GM21619 (cell line): ENCODE measurements around the gene SLC1A1.
"Not testable (repeated sequence)": the region's sequence is repeated elsewhere in the genome, so short reads cannot be mapped to it uniquely, and the experiment has no call there.

Experiments
- ATAC-seq: cut with Tn5 transposase; IDR thresholded peaks from one replicate; pipeline ENCODE4 v1.9.1; 2021; ENCODE audit not compliant: unreplicated experiment

Gene SLC1A1

DNA sequence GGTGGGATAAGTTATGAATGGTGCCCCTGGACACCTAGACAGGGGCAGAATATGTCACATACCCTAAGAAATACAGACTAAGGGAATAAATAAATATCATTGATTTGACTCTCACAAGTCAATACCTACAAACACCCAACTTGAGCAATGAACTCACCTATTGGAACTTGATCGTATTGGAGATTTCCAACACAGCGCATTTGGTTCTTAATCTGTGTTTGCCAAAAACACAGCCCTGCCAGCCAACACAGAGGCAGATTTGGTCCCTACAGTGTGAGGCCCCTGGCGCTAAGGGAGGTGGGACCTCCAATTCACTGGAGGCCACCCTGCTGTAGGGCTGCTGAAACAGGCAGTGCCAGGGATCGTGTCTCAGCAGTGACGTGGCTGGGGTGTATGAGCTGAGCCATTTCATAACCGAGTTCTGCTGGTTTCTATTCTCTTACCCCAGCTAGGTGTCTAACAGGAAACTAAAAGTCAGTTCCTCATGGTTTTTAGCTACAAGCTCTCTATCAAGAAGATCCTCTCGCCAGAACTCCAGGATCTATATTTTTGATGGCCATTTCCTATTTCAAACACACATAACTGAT, 84.5 kb downstream of the SLC1A1 start:
- peak; percentile 91 for ATAC-seq

- ATAC-seq: no peak
These were observed 85.7 kb downstream of the SLC1A1 start for GRCh38 chr9:4575997-4576396.

DNA sequence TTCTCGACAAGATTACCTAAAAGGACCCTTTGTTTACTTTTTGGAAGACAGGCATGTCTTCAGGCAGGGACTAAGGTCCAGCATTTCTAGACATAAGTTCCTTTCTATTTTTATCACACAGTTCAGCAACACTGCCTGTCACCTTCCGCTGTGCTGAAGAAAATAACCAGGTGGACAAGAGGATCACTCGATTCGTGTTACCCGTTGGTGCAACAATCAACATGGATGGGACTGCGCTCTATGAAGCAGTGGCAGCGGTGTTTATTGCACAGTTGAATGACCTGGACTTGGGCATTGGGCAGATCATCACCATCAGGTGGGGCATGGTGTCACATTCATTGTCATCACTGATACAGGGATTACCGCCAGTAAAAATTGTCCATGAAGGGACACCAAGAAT, 86.2 kb downstream of the SLC1A1 start:
- no peak for ATAC-seq

GRCh38 chr9:4579001-4579400, 88.7 kb downstream of the SLC1A1 start:
- no peak for ATAC-seq

DNA sequence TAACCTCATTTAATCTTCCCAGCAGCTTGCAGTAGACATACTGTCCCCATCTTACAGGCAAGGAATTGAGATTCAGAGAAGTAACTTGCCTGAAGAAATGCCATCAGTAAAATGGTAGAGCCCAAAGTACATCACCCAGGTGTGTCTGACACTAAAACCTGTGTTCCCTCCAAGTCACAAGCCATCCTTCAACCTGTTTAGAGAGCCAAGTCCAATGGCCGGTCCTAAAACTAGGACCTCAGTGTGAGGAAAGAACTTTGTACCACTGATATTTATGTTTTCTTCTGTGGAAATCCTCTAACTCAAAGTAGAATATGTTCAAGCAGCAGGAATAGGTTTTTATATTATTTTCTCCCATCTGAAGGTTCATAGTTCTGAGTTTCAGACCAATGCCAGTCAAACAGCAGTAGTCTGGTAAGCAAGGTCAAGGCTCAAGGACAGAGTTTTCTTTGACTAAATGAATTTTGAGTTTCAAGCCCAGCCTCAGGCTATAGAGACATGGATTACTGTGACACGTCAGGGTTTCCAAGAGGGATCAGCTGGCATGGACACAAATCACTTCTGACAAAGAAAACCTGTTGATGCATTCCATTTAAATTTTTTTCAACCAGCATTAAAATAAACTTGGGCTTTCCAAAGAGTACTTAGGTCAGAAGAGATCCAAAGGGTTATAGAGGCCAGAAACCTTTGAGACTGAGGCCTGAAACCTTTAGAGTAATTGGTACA, 90.9 kb downstream of the SLC1A1 start:
- ATAC-seq: no peak

- no peak for ATAC-seq
These were observed 91.7 kb downstream of the SLC1A1 start for GRCh38 chr9:4581861-4582565.

DNA sequence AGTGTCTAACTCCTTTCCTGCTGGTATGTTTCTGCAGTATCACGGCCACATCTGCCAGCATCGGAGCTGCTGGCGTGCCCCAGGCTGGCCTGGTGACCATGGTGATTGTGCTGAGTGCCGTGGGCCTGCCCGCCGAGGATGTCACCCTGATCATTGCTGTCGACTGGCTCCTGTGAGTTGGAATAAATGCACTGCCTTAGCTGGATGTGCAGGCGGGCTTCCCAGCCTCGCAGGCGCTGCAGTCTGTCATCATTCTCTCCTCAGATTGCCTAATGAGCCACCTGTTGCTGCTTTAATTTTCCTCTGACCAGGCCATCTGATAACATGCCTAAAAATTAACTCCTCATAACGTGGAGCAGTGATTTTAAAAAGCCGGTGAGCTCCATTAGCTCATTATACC, 92.7 kb downstream of the SLC1A1 start:
- ATAC-seq: no peak

- ATAC-seq: no peak
These were observed 94.4 kb downstream of the SLC1A1 start for GRCh38 chr9:4584636-4585035.

GRCh38 chr9:4585135-4585534, 94.9 kb downstream of the SLC1A1 start:
- ATAC-seq: no peak

DNA sequence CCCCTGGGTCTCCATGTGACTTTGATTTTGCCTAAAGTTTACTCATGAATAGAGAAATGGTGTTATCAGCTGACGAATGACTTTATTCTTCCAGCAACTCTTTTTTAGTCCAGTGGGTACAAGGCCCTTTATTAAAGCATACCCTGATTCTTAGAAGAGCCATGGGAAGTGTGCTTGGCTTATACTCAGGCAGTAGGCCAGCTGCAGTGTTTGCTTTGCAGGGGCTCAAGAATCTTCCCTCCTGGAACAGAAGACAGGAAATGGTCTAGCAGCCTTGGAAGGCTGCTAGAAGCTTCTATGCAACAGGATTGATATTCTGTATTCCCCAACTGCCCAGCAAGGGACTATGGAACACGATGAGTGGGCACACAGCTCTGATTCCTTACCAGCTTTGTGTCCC, 98.5 kb downstream of the SLC1A1 start:
- ATAC-seq: no peak

DNA sequence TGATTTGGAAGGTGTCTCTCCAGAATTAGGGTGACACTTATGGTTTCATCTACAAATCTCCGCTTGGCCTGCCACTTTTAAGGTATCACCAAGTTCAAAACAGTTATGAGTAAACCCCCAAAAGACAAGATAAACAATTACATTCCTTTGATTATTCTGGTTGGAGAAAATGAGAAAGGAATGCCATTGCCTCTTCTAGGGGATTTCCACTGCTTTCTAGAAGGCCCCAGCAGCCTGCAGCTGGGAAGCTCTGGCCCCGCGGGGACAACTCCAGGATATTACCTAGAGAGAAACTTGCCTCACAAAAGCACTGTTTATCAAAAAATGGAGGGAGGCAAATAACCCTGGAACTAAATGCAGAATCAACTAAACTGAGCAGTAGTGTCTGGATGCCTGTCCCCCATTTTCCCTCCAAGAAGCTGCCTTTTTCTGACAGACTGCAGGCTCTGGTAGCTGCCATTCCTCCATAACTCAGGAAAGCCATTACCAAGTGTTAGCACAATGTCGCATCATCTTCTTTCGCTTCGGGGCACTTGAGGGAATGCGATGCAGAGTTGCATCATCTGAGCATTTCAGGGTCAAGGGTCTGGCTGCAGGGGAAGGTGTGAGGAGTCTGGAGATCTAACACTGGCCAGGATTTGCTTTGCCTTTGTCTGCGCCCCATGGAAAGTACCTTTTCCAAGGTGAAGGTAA, 100.3 kb downstream of the SLC1A1 start:
- no peak for ATAC-seq

GRCh38 chr9:4591123-4591500, 100.8 kb downstream of the SLC1A1 start:
- ATAC-seq: no peak

DNA sequence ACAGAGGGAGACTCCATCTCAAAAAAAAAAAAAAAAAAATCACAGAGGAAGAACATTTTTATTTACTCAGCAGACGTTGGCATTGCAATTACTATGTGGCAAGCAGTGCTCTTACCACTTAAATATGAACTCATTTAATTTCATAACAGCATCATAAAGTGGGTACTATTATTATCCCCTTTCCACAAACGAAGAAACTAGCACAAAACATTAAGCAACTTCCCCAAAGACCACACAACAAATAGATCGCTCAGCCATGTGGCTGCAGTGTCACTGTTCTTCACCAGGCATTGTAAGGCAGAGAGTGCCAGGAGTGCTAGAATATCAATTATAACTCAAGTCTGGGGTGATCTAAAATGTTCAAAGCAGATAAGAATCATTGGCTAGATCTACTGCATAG, 102.0 kb downstream of the SLC1A1 start:
- no peak for ATAC-seq

GRCh38 chr9:4592886-4593285, 102.6 kb downstream of the SLC1A1 start:
- ATAC-seq: no peak

DNA sequence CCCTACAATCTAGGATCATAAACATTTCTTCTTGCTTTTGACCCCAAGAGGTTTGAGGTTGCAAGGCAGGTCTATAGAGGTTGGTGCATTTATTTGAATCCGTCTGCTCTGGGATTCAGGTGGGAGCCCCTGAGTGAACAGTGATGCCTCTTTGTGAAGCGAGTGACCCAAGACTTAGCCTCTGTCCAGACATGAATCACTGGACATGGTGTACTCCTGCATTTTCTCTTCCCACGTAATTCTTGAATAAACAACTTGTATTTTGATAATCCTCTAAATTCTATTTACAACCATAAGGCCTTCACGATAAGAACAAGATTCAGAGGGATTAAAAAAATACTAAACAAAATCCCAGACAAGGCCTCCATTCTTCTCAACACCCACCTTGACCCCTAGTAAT, 104.3 kb downstream of the SLC1A1 start:
- ATAC-seq: no peak

DNA sequence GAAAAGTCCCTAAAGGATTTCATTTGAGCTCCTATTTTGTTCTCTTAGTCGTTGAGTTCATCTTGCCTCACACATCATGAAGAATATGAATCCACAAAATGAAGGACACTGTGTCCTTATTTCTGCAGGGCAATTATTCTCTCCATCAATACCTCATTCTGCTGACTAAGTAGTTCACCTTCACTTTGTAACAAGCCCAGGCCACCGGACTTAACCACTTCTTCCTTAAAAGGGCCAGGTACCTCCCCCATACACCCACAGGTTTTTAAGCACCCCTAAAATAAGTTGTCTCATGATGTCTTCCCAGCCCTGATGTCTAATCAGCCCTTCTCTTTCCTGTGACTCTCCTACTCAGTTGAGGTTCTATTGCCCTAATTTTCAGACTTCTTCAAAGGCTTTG, 104.7 kb downstream of the SLC1A1 start:
- ATAC-seq: no peak

- peak; percentile 62 for ATAC-seq
These were observed 106.1 kb downstream of the SLC1A1 start for GRCh38 chr9:4596165-4596922.

DNA sequence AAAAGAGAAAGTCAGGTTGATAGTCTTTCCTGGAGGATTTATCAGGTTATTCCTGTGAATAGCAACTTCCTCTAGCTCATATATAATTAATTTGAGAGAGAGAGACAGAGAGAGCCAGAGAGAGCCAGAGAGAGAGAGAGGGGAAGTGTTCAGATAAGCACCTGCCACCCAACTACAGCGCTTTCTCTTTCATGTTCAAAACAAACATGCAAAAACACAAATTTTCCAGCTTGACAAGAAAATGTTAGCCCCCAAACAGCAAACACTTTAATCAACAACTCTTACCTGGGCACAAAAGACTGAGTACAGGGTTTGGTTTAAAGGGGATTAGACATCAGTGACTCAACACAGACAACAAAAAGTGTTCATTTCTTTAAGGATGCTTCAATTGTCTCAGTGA, 110.1 kb downstream of the SLC1A1 start:
- ATAC-seq: no peak

GRCh38 chr9:4603830-4604229, 113.6 kb downstream of the SLC1A1 start:
- no peak for ATAC-seq

- ATAC-seq: peak; percentile 88
These were observed 114.4 kb downstream of the SLC1A1 start for GRCh38 chr9:4604678-4605095.

DNA sequence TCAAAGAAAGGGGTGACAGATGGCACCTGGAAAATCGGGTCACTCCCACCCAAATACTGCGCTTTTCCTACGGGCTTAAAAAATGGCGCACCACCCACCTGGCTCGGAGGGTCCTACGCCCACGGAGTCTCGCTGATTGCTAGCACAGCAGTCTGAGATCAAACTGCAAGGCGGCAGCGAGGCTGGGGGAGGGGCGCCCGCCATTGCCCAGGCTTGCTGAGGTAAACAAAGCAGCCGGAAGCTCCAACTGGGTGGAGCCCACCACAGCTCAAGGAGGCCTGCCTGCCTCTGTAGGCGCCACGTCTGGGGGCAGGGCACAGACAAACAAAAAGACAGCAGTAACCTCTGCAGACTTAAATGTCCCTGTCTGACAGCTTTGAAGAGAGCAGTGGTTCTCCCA, 115.8 kb downstream of the SLC1A1 start:
- not testable (repeated sequence) for ATAC-seq
